IMR-90 (cell line): Measurements from ENCODE around the gene RNF223. TPM values are rescaled to one million over a fixed set of nuclear protein-coding genes. Genes with fewer than 3 reads are reported as not detected.

Experiments
- ATAC-seq: fragments of 200-7000 bp; cut with Tn5 transposase; 2 replicates; pipeline ENCODE4 v1.9.1; 2020; ENCODE audit warnings: low read depth, mild to moderate bottlenecking, moderate library complexity
- BruUV-seq: library from RNA; stranded (reverse); fragments of 400-500 nt; replicated peaks from 2 replicates; lab custom pipeline; 2021; lab: Mats Ljungman, UMichigan
- CTCF ChIA-PET: fragments of 300-600 bp; formaldehyde crosslinking; extraction: SDS; loops from one replicate; lab custom pipeline; 2021; ENCODE audit warnings: antibody characterized with exemption; lab: Yijun Ruan, JAX
- POLR2A ChIA-PET: fragments of 300-600 bp; sonication (Branson Sonifier 250); formaldehyde crosslinking; loops from one replicate; lab custom pipeline; 2022; ENCODE audit warnings: antibody characterized with exemption; ENCODE audit not compliant: unreplicated experiment; lab: Charles Lee
- DNase-seq: peaks from one replicate; pipeline ENCODE4 v3.0.0; 2013
- H2AFZ ChIP-seq: replicated peaks from 2 replicates; pipeline ENCODE3; 2013; ENCODE audit warnings: low read length, mild to moderate bottlenecking; ENCODE audit not compliant: poor library complexity
- H2AK5ac ChIP-seq: 2 replicates; pipeline ENCODE4 v1.6.1; 2013; ENCODE audit warnings: low read depth, low read length, inconsistent platforms
- H2AK9ac ChIP-seq: replicated peaks from 2 replicates; pipeline ENCODE3; 2013; ENCODE audit warnings: mild to moderate bottlenecking, low read depth, low read length, moderate library complexity; ENCODE audit not compliant: poor library complexity
- H2BK120ac ChIP-seq: 2 replicates; pipeline ENCODE4 v1.6.1; 2013; ENCODE audit warnings: low read depth, low read length, inconsistent platforms
- H2BK15ac ChIP-seq: 3 replicates; pipeline ENCODE4 v1.6.1; 2013; ENCODE audit warnings: low read depth, low read length, inconsistent platforms
- H2BK20ac ChIP-seq: 2 replicates; pipeline ENCODE4 v1.6.1; 2013; ENCODE audit warnings: low read depth, mild to moderate bottlenecking, inconsistent platforms, low read length, moderate library complexity
- H2BK5ac ChIP-seq: 2 replicates; pipeline ENCODE4 v1.6.1; 2013; ENCODE audit warnings: mild to moderate bottlenecking, low read depth, low read length, inconsistent platforms; ENCODE audit not compliant: poor library complexity, severe bottlenecking
- H3K14ac ChIP-seq: replicated peaks from 2 replicates; pipeline ENCODE4 v1.6.1; 2013; ENCODE audit warnings: low read depth, low read length, inconsistent platforms
- H3K18ac ChIP-seq: 2 replicates; pipeline ENCODE4 v1.6.1; 2013; ENCODE audit warnings: low read depth, low read length, control low read depth
- H3K23ac ChIP-seq: 2 replicates; pipeline ENCODE4 v1.6.1; 2013; ENCODE audit warnings: low read depth, low read length, inconsistent platforms
- H3K27ac ChIP-seq: 2 replicates; pipeline ENCODE4 v1.5.1; 2013; ENCODE audit warnings: mild to moderate bottlenecking, control low read depth, low read length; ENCODE audit not compliant: insufficient read depth
- H3K27me3 ChIP-seq: 2 replicates; pipeline ENCODE4 v1.6.1; 2013; ENCODE audit warnings: low read length; ENCODE audit not compliant: control insufficient read depth, insufficient read depth
- H3K36me3 ChIP-seq: 2 replicates; pipeline ENCODE4 v1.6.1; 2013; ENCODE audit warnings: low read length, mixed read lengths; ENCODE audit not compliant: control insufficient read depth, insufficient read depth
- H3K4ac ChIP-seq: 2 replicates; pipeline ENCODE4 v1.6.1; 2013; ENCODE audit warnings: low read depth, low read length, inconsistent platforms
- H3K4me1 ChIP-seq: 2 replicates; pipeline ENCODE4 v1.6.1; 2013; ENCODE audit warnings: low read length, mixed read lengths; ENCODE audit not compliant: control insufficient read depth, insufficient read depth
- H3K4me2 ChIP-seq: 2 replicates; pipeline ENCODE4 v1.6.1; 2013; ENCODE audit warnings: low read depth, mild to moderate bottlenecking, control low read depth, low read length, moderate library complexity
- H3K4me3 ChIP-seq: 2 replicates; pipeline ENCODE4 v1.5.1; 2013; ENCODE audit warnings: low read depth, mild to moderate bottlenecking, control low read depth, low read length, moderate library complexity; ENCODE audit not compliant: insufficient read depth
- H3K56ac ChIP-seq: 2 replicates; pipeline ENCODE4 v1.6.1; 2013; ENCODE audit warnings: low read length, inconsistent platforms; ENCODE audit not compliant: insufficient read depth; ENCODE audit errors: extremely low read depth
- H3K79me1 ChIP-seq, 2 experiments: 2 replicates each; pipeline ENCODE4 v1.6.1; 2013; ENCODE audit warnings: low read length in 2 of 2, inconsistent platforms in 1 of 2, low read depth in 1 of 2
- H3K9ac ChIP-seq: 2 replicates; pipeline ENCODE4 v1.6.1; 2013; ENCODE audit warnings: low read depth, low read length, control low read depth
- H3K9me1 ChIP-seq: 2 replicates; pipeline ENCODE4 v1.6.1; 2013; ENCODE audit warnings: low read length, inconsistent platforms; ENCODE audit not compliant: insufficient read depth
- H3K9me3 ChIP-seq: 2 replicates; pipeline ENCODE4 v1.6.1; 2013; ENCODE audit warnings: low read length; ENCODE audit not compliant: control insufficient read depth, insufficient read depth
- H4K20me1 ChIP-seq: 2 replicates; pipeline ENCODE4 v1.6.1; 2013; ENCODE audit warnings: low read length, inconsistent platforms; ENCODE audit not compliant: insufficient read depth
- H4K5ac ChIP-seq: 2 replicates; pipeline ENCODE4 v1.6.1; 2013; ENCODE audit warnings: mild to moderate bottlenecking, low read depth, low read length, control low read depth
- H4K8ac ChIP-seq, 2 experiments: 2 replicates each; pipeline ENCODE4 v1.6.1; 2013; ENCODE audit warnings: low read depth in 2 of 2, low read length in 2 of 2, control low read depth in 1 of 2, inconsistent platforms in 1 of 2
- H4K91ac ChIP-seq: 2 replicates; pipeline ENCODE4 v1.6.1; 2013; ENCODE audit warnings: low read depth, low read length, inconsistent platforms; ENCODE audit not compliant: insufficient read depth
- CEBPB ChIP-seq: IDR thresholded peaks from 2 replicates; pipeline ENCODE4 v1.6.1; 2012; ENCODE audit warnings: low read depth, low read length, improper control_type of control experiment
- CHD1 ChIP-seq: IDR thresholded peaks from 2 replicates; pipeline ENCODE4 v1.6.1; 2012; ENCODE audit warnings: low read depth, low read length, improper control_type of control experiment
- CTCF ChIP-seq: conservative IDR thresholded peaks from 2 replicates; pipeline ENCODE4 v1.5.1; 2012; ENCODE audit warnings: mild to moderate bottlenecking, low read depth, low read length, improper control_type of control experiment
- FOS ChIP-seq: fragments of 150-350 bp; IDR thresholded peaks from 2 replicates; pipeline ENCODE4 v1.6.1; 2016; ENCODE audit warnings: low read depth, low read length
- MAFK ChIP-seq: IDR thresholded peaks from 2 replicates; pipeline ENCODE4 v1.6.1; 2012; ENCODE audit warnings: low read depth, low read length, improper control_type of control experiment
- NFE2L2 ChIP-seq: fragments of 150-350 bp; IDR thresholded peaks from 2 replicates; pipeline ENCODE4 v1.6.1; 2016; ENCODE audit warnings: low read depth, mild to moderate bottlenecking, low read length
- WGBS, 2 experiments: methylation state at CpG; one replicate each; pipeline versions ENCODE4 v1.1.5 to v1.1.7; 2013; ENCODE audit warnings: missing lambda C conversion rate in 2 of 2; ENCODE audit not compliant: insufficient read length in 1 of 2; ENCODE audit errors: extremely low coverage in 2 of 2; 5-methylcytosine and 5-hydroxymethylcytosine counted together
- dilution Hi-C: fragments of 300-500 bp; cut with HindIII; formaldehyde crosslinking; loops from one replicate; pipeline ENCODE4 v1.14.3; 2018; ENCODE audit warnings: low sequenced_read_pairs; ENCODE audit not compliant: unreplicated experiment
- in situ Hi-C: fragments of 300-500 bp; cut with MboI; formaldehyde crosslinking; loops from 3 replicates; pipeline ENCODE4 v1.14.3; 2019; ENCODE audit warnings: low sequenced_read_pairs, inconsistent platforms, mixed read lengths
- intact Hi-C: fragments of 100-400 bp; cut with micrococcal nuclease; formaldehyde crosslinking; loops from 2 replicates; pipeline ENCODE4 v1.10.0; 2022
- polyA plus RNA-seq, 3 experiments: library from polyadenylated mRNA; depleted of rRNA; stranded (reverse); fragments of >200 nt; gene quantifications; 2 replicates each; pipeline ENCODE4 v1.2.3, GENCODE V29; 2012; ENCODE audit warnings: low replicate concordance in 1 of 3
- total RNA-seq: library from RNA; depleted of rRNA; stranded (reverse); fragments of >200 nt; gene quantifications from 2 replicates; pipeline ENCODE4 v1.2.3, GENCODE V29; 2012

Gene RNF223
- total and polyA plus RNA-seq, 2 of the 4 experiments (the other 2 are of a cell fraction), result not detected

- no peak overlapping the region for H2BK20ac ChIP-seq
- H3K9me1 ChIP-seq, result no peaks in the 10 kb centered on the region
- TF ChIP-seq FOS (no peak), MAFK (no peak), CTCF (no peak), CEBPB (peak; percentile 45), CHD1 (no peak), NFE2L2 (no peak)
- no peak overlapping the region for H2BK5ac ChIP-seq
- peaks cover 0 to 13% of the 10 kb centered on the region in 2 experiments; a peak in 1 of 4 replicates for H3K79me1 ChIP-seq
- no peaks in the 10 kb centered on the region for H3K27me3 ChIP-seq
- H3K36me3 ChIP-seq, result peaks cover 59% of the 10 kb centered on the region
- DNase-seq, result no peak
- no peak overlapping the region for H3K4ac ChIP-seq
- no peak overlapping the region for H4K5ac ChIP-seq
- H3K23ac ChIP-seq, result no peak overlapping the region
- H2AK9ac ChIP-seq, result no peak overlapping the region
- no peak overlapping the region for H2BK15ac ChIP-seq
- no peak overlapping the region for H4K8ac ChIP-seq
- H3K56ac ChIP-seq, result no peak overlapping the region
- peaks cover 7% of the 10 kb centered on the region for H3K4me1 ChIP-seq
- H3K18ac ChIP-seq, result no peak overlapping the region
- H3K14ac ChIP-seq, result no peak overlapping the region
- no peaks in the 10 kb centered on the region for H3K9me3 ChIP-seq
- ChIA-PET CTCF (no interaction called here), POLR2A (no interaction called here)
- peaks cover 22% of the 10 kb centered on the region for H4K20me1 ChIP-seq
- H2AFZ ChIP-seq, result peak overlapping the region; percentile 24
- H2AK5ac ChIP-seq, result no peak overlapping the region
- no peak for ATAC-seq
- H4K91ac ChIP-seq, result no peak overlapping the region
- WGBS, 2 experiments, result 94% methylated on average over 24 of the region's 34 CpGs; no CpG with 5 or more reads in 1 of the 2 experiments
- H3K4me3 ChIP-seq, result no peak overlapping the region
- intact Hi-C loops, result no loop called here
- H3K27ac ChIP-seq, result no peak overlapping the region
- no peak overlapping the region for H3K9ac ChIP-seq
- in situ Hi-C loops, result no loop called here
- H2BK120ac ChIP-seq, result no peak overlapping the region
- BruUV-seq, result no TSS peak
- dilution Hi-C loops, result no loop called here
- no peak overlapping the region for H3K4me2 ChIP-seq
Observed at GRCh38 chr1:1044455-1045078, 29.5 kb downstream of the RNF223 start.
